GM10266 (cell line): ENCODE results near the gene RAMACL.

Experiments
- DNase-seq: peaks from one replicate; pipeline ENCODE4 v3.0.0; 2012; ENCODE audit errors: extremely low spot score
- CTCF ChIP-seq: IDR thresholded peaks from 2 replicates; pipeline ENCODE4 v1.5.1; 2012; ENCODE audit warnings: mild to moderate bottlenecking, low read depth; ENCODE audit not compliant: control insufficient read depth, insufficient read depth; ENCODE audit errors: missing control alignments

The RAMACL gene

GRCh38 chr6:166552600-166552999 lies 33.9 kb downstream of the RAMACL start:
- TF ChIP-seq CTCF = no peak
- no peak for DNase-seq

- no peak for DNase-seq
- no peak for TF ChIP-seq CTCF
These were observed 34.6 kb downstream of the RAMACL start for GRCh38 chr6:166551754-166552495.

DNA sequence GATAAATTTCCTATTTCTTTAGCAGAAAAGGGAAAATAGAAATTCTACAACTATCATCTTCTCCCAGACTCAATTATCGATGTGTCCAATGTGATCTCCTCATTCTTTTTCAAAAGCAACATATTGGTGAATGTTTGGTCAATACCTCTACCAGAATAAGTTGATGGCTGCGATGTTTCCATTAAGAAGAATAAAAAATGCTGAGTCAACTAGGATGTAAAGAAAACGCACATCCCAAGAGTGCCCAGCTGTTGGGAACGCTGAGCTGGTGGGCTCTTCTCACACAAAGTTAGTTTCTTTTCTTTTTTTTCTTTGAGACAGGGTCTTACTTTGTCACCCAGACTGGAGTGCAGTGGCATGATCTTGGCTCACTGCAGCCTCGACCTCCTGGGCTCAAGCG lies 39.8 kb downstream of the RAMACL start:
- DNase-seq = no peak
- no peak for TF ChIP-seq CTCF

DNA sequence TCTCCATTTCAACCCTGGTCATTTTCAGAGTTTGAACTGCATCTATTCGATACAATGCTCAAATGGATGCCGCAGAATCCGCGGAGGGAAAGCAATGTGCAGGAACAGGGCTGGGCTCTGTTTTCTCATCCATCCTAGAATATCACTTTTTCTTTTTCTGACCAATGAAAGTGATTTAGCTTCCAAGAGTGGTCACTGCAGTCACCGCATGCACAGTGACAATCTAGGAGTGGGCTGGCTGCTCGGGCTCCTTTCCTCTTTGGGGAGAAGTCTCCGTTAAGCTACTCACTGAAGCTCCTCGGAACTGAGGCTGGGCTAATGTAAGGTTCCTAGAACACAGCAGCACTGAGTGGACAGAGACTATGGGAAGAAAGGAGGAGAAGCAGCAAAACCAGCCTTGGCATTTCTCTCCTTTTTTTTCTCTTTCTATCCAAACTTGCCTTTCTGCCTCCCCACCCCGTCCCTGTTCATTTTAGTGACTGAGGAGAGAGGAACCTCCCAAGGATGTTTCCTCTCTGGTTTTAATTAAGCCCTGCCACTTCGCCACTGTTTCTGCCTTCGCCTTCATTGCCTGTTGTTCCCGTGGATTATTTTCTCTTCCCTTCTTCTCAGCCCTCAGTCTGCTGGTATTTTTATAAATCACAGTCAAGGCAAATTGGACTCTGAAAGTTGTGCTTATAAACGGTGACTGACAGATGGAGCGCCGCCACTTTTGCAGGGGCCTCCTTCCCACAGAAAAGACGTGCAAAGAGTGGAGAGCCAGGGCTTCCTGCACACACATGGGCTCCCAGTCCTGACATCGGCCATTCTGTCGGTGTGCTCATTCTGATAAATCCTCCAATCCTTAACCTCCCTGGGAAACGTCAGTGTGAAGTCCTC lies 41.1 kb downstream of the RAMACL start:
- no peak for TF ChIP-seq CTCF
- DNase-seq = no peak

DNA sequence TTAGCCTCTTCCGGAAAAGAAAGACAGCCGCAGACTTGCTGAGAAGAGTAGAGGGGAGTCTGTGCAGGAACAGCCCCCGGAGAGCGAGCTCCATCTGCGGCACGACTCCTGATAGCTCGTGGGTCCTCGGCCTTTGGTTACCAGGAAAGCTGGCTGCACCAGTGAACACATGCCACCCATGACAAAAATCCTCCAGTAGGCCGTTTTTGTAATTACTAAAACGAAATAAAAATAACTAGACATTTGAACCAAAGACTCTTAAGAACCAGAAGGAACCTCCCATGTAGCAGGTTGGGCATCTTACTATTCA lies 42.2 kb downstream of the RAMACL start:
- no peak for DNase-seq
- TF ChIP-seq CTCF = no peak

DNA sequence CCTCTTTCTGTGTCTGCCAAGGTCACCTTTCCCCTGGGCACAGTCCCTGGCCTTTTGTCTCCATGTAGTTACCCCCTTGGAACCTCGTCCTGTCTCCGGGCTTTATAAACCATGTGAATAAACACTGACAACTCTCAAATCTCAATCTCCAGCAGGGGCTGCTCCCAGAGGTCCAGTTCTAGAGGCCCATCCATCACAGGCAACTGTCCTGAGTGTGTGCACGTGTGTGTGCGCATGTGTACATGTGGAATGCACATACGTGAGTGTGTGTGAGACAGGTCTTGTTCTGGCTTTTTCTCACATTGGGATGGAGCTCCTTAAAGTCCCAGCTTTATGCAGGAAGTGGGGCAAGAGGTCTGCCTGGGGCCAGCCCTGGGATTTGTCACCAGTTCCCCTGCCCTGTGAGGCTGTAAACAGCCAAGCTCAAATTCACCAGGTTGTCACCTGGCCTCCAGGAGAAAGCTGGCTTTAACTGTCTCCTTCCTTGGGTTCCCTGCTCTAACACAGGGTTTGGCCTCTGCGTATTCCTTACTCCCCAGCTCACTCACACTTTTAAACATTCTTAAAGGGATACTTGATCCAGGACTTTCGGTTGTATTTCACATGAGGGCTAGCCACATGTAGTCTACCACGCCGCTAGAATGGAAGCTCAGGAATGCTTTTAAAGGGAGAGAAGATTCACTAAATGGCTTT lies 42.7 kb downstream of the RAMACL start:
- TF ChIP-seq CTCF = no peak
- no peak for DNase-seq
